Measurements from ENCODE around the gene CDKN1C. TPM values are rescaled to one million over a fixed set of nuclear protein-coding genes. Genes with fewer than 3 reads are reported as not detected.

CDKN1C gene
- total and polyA plus RNA-seq, 7 experiments from 2014 or later = 0.35 to 36.0 (median 3.9) TPM

GRCh38 chr11:2914455-2915195 lies 29.1 kb upstream of the CDKN1C start:
- Histone ChIP-seq H3K36me3 (ENCODE audit: control insufficient read depth in 2 of 3, insufficient read depth in 3 of 3, low read length in 3 of 3) (no peaks in the 10 kb centered on the region), H3K27ac (ENCODE audit: low read depth, low read length) (no peak overlapping the region), H3K27me3 (ENCODE audit: control insufficient read depth in 2 of 2, insufficient read depth in 2 of 2, low read length in 2 of 2) (no peaks in the 10 kb centered on the region), H3K4me1 (ENCODE audit: control insufficient read depth in 2 of 2, insufficient read depth in 2 of 2, low read length in 2 of 2) (peaks cover 0 to 5% of the 10 kb centered on the region in 2 donors), H3K4me3 (ENCODE audit: low read length) (no peak overlapping the region), H3K9me3 (ENCODE audit: control insufficient read depth in 2 of 3, low read length in 3 of 3) (no peaks in the 10 kb centered on the region)
- intact Hi-C loops (cut with micrococcal nuclease) = no loop called here
- ATAC-seq = no peak
- Mint-ChIP-seq H3K4me3 (peak overlapping the region in 1 of 10 donors; percentile 16), H3K36me3 (no peaks in the 10 kb centered on the region), H3K9me3 (no peaks in the 10 kb centered on the region), H3K27ac (no peak overlapping the region), H3K27me3 (no peaks in the 10 kb centered on the region), H3K4me1 (peaks cover 5 to 14% (median 11%) of the 10 kb centered on the region in 7 donors)
- ChIA-PET CTCF (no interaction called here), POLR2A (no interaction called here)
- no peak for DNase-seq

GRCh38 chr11:2913776-2914175 lies 28.2 kb upstream of the CDKN1C start:
- Mint-ChIP-seq H3K27me3 (no peaks in the 10 kb centered on the region), H3K4me1 (peaks cover 5 to 14% (median 11%) of the 10 kb centered on the region in 7 donors), H3K36me3 (no peaks in the 10 kb centered on the region), H3K9me3 (no peaks in the 10 kb centered on the region), H3K4me3 (peak overlapping the region in 4 of 10 donors; percentile 16 to 49 (median 32)), H3K27ac (peak overlapping the region in 1 of 9 donors; percentile 14)
- H3K4me3 ChIP-seq (ENCODE audit: low read length) = no peak overlapping the region
- no peak overlapping the region for H3K27ac ChIP-seq (ENCODE audit: low read depth, low read length)
- H3K36me3 ChIP-seq (ENCODE audit: control insufficient read depth in 2 of 3, insufficient read depth in 3 of 3, low read length in 3 of 3) = no peaks in the 10 kb centered on the region
- DNase-seq (no peak), ATAC-seq (no peak)
- H3K4me1 ChIP-seq (ENCODE audit: control insufficient read depth in 2 of 2, insufficient read depth in 2 of 2, low read length in 2 of 2) = peaks cover 0 to 5% of the 10 kb centered on the region in 2 donors
- no peaks in the 10 kb centered on the region for H3K27me3 ChIP-seq (ENCODE audit: control insufficient read depth in 2 of 2, insufficient read depth in 2 of 2, low read length in 2 of 2)
- intact Hi-C loops (cut with micrococcal nuclease) = no loop called here
- ChIA-PET POLR2A (no interaction called here), CTCF (interaction anchor here (0.6 to 0.7 kb wide), 2 partner anchors 15 to 64 kb away, joined by 3 to 4 read pairs; no protein-coding TSS in a partner anchor)
- H3K9me3 ChIP-seq (ENCODE audit: control insufficient read depth in 2 of 3, low read length in 3 of 3) = no peaks in the 10 kb centered on the region

- Histone ChIP-seq H3K9me3 (ENCODE audit: control insufficient read depth in 2 of 3, low read length in 3 of 3) (no peaks in the 10 kb centered on the region), H3K4me3 (ENCODE audit: low read length) (no peak overlapping the region), H3K4me1 (ENCODE audit: control insufficient read depth in 2 of 2, insufficient read depth in 2 of 2, low read length in 2 of 2) (peaks cover 0 to 5% of the 10 kb centered on the region in 2 donors), H3K27ac (ENCODE audit: low read depth, low read length) (no peak overlapping the region), H3K27me3 (ENCODE audit: control insufficient read depth in 2 of 2, insufficient read depth in 2 of 2, low read length in 2 of 2) (no peaks in the 10 kb centered on the region), H3K36me3 (ENCODE audit: control insufficient read depth in 2 of 3, insufficient read depth in 3 of 3, low read length in 3 of 3) (no peaks in the 10 kb centered on the region)
- no peak for DNase-seq
- ATAC-seq = no peak
- no peaks in the 10 kb centered on the region for H3K27me3 Mint-ChIP-seq
- H3K4me1 Mint-ChIP-seq = peaks cover 5 to 14% (median 11%) of the 10 kb centered on the region in 7 donors
- ChIA-PET CTCF (interaction anchor here (0.6 kb wide), 1 partner anchor 65 kb away, joined by 4 read pairs; no protein-coding TSS in a partner anchor), POLR2A (interaction anchor here (1.0 kb wide), 1 partner anchor 10 kb away, joined by 3 read pairs; no protein-coding TSS in a partner anchor)
- no peaks in the 10 kb centered on the region for H3K36me3 Mint-ChIP-seq
- peak overlapping the region in 1 of 10 donors; percentile 34 for H3K4me3 Mint-ChIP-seq
- no peaks in the 10 kb centered on the region for H3K9me3 Mint-ChIP-seq
- intact Hi-C loops (cut with micrococcal nuclease) = no loop called here
- H3K27ac Mint-ChIP-seq = peak overlapping the region in 1 of 9 donors; percentile 46
Measured at GRCh38 chr11:2913019-2913431, 27.4 kb upstream of the CDKN1C start.

- Mint-ChIP-seq H3K9me3 (no peaks in the 10 kb centered on the region), H3K4me1 (peaks cover 5 to 14% (median 11%) of the 10 kb centered on the region in 7 donors), H3K27me3 (no peaks in the 10 kb centered on the region), H3K36me3 (peaks cover 0 to under 1% (median 0%) of the 10 kb centered on the region in 5 donors), H3K4me3 (peak overlapping the region in 1 of 10 donors; percentile 34), H3K27ac (no peak overlapping the region)
- Histone ChIP-seq H3K9me3 (ENCODE audit: control insufficient read depth in 2 of 3, low read length in 3 of 3) (no peaks in the 10 kb centered on the region), H3K36me3 (ENCODE audit: control insufficient read depth in 2 of 3, insufficient read depth in 3 of 3, low read length in 3 of 3) (no peaks in the 10 kb centered on the region), H3K27me3 (ENCODE audit: control insufficient read depth in 2 of 2, insufficient read depth in 2 of 2, low read length in 2 of 2) (no peaks in the 10 kb centered on the region), H3K4me3 (ENCODE audit: low read length) (no peak overlapping the region), H3K27ac (ENCODE audit: low read depth, low read length) (no peak overlapping the region), H3K4me1 (ENCODE audit: control insufficient read depth in 2 of 2, insufficient read depth in 2 of 2, low read length in 2 of 2) (peaks cover 0 to 5% of the 10 kb centered on the region in 2 donors)
- ChIA-PET POLR2A (interaction anchor here (1.0 to 1.1 kb wide), 2 partner anchors 9 to 20 kb away, joined by 3 to 6 read pairs; no protein-coding TSS in a partner anchor), CTCF (no interaction called here)
- DNase-seq (no peak), ATAC-seq (peak; percentile 60)
- intact Hi-C loops (cut with micrococcal nuclease) = no loop called here
Measured at GRCh38 chr11:2912498-2912897, 26.9 kb upstream of the CDKN1C start.

- peak overlapping the region in 1 of 9 donors; percentile 91 for H3K27ac Mint-ChIP-seq
- no peaks in the 10 kb centered on the region for H3K27me3 Mint-ChIP-seq
- Histone ChIP-seq H3K9me3 (ENCODE audit: control insufficient read depth in 2 of 3, low read length in 3 of 3) (no peaks in the 10 kb centered on the region), H3K27me3 (ENCODE audit: control insufficient read depth in 2 of 2, insufficient read depth in 2 of 2, low read length in 2 of 2) (no peaks in the 10 kb centered on the region), H3K27ac (ENCODE audit: low read depth, low read length) (no peak overlapping the region), H3K4me3 (ENCODE audit: low read length) (no peak overlapping the region), H3K4me1 (ENCODE audit: control insufficient read depth in 2 of 2, insufficient read depth in 2 of 2, low read length in 2 of 2) (peaks cover 0 to 5% of the 10 kb centered on the region in 2 donors), H3K36me3 (ENCODE audit: control insufficient read depth in 2 of 3, insufficient read depth in 3 of 3, low read length in 3 of 3) (no peaks in the 10 kb centered on the region)
- H3K36me3 Mint-ChIP-seq = peaks cover 0 to 4% (median 0%) of the 10 kb centered on the region in 5 donors
- ChIA-PET CTCF (no interaction called here), POLR2A (interaction anchor here (1.1 kb wide), 1 partner anchor 19 kb away, joined by 6 read pairs; no protein-coding TSS in a partner anchor)
- ATAC-seq (no peak), DNase-seq (no peak)
- intact Hi-C loops (cut with micrococcal nuclease) = no loop called here
- H3K9me3 Mint-ChIP-seq = no peaks in the 10 kb centered on the region
- H3K4me1 Mint-ChIP-seq = peaks cover 5 to 14% (median 11%) of the 10 kb centered on the region in 7 donors
- no peak overlapping the region for H3K4me3 Mint-ChIP-seq
Measured at GRCh38 chr11:2911785-2912391, 26.3 kb upstream of the CDKN1C start.

- H3K27ac ChIP-seq (ENCODE audit: low read depth, low read length) = no peak overlapping the region
- ATAC-seq (no peak), DNase-seq (no peak)
- CTCF ChIA-PET = no interaction called here
- peaks cover 0 to 5% of the 10 kb centered on the region in 2 donors for H3K4me1 ChIP-seq (ENCODE audit: control insufficient read depth in 2 of 2, insufficient read depth in 2 of 2, low read length in 2 of 2)
- Mint-ChIP-seq H3K4me1 (peaks cover 5 to 14% (median 11%) of the 10 kb centered on the region in 7 donors), H3K9me3 (peaks cover 0 to 6% (median 0%) of the 10 kb centered on the region in 11 donors), H3K36me3 (peaks cover 0 to 6% (median 4%) of the 10 kb centered on the region in 5 donors), H3K27ac (no peak overlapping the region), H3K4me3 (no peak overlapping the region), H3K27me3 (no peaks in the 10 kb centered on the region)
- intact Hi-C loops (cut with micrococcal nuclease) = no loop called here
- no peaks in the 10 kb centered on the region for H3K27me3 ChIP-seq (ENCODE audit: control insufficient read depth in 2 of 2, insufficient read depth in 2 of 2, low read length in 2 of 2)
- H3K9me3 ChIP-seq (ENCODE audit: control insufficient read depth in 2 of 3, low read length in 3 of 3) = no peaks in the 10 kb centered on the region
- POLR2A ChIA-PET = interaction anchor here (1.1 kb wide), 1 partner anchor 18 kb away, joined by 6 read pairs; no protein-coding TSS in a partner anchor
- no peak overlapping the region for H3K4me3 ChIP-seq (ENCODE audit: low read length)
- no peaks in the 10 kb centered on the region for H3K36me3 ChIP-seq (ENCODE audit: control insufficient read depth in 2 of 3, insufficient read depth in 3 of 3, low read length in 3 of 3)
Measured at GRCh38 chr11:2911088-2911784, 25.7 kb upstream of the CDKN1C start.
